GM23338 (cell line): ENCODE results near the gene SMIM12. TPM values are rescaled to one million over a fixed set of nuclear protein-coding genes. Genes with fewer than 3 reads are reported as not detected.

ENCODE experiments used
- ATAC-seq: fragments of 200-7000 bp; cut with Tn5 transposase; 3 replicates; pipeline ENCODE4 v1.9.1; 2020
- DNase-seq: peaks from one replicate; pipeline ENCODE4 v3.0.0-alpha.2; 2015; ENCODE audit warnings: low spot score
- H2AFZ ChIP-seq: fragments of 200-600 bp; sonication (generic); 2 replicates; pipeline ENCODE4 v1.8.0; 2016; ENCODE audit warnings: antibody characterized with exemption, mild to moderate bottlenecking, moderate library complexity
- H3F3A ChIP-seq: fragments of 200-600 bp; sonication (generic); replicated peaks from 2 replicates; pipeline ENCODE4 v1.8.0; 2017; ENCODE audit warnings: antibody characterized with exemption, mixed run types, low read depth
- H3K27ac ChIP-seq: fragments of 200-600 bp; sonication (generic); 2 replicates; pipeline ENCODE4 v1.6.1; 2016; ENCODE audit warnings: low read depth
- H3K27me3 ChIP-seq: fragments of 200-600 bp; sonication (generic); 2 replicates; pipeline ENCODE4 v1.8.0; 2016; ENCODE audit warnings: mild to moderate bottlenecking, mixed run types, moderate library complexity; ENCODE audit not compliant: insufficient read depth
- H3K36me3 ChIP-seq: fragments of 200-600 bp; sonication (generic); 2 replicates; pipeline ENCODE4 v1.8.0; 2016; ENCODE audit warnings: mild to moderate bottlenecking; ENCODE audit not compliant: insufficient read depth
- H3K4me1 ChIP-seq: fragments of 200-600 bp; sonication (generic); 2 replicates; pipeline ENCODE4 v1.8.0; 2016; ENCODE audit warnings: mild to moderate bottlenecking, moderate library complexity; ENCODE audit not compliant: insufficient read depth
- H3K4me2 ChIP-seq: fragments of 200-600 bp; sonication (generic); 2 replicates; pipeline ENCODE4 v1.7.1; 2017; ENCODE audit warnings: mixed run types
- H3K4me3 ChIP-seq: fragments of 200-600 bp; sonication (generic); 2 replicates; pipeline ENCODE4 v1.6.1; 2016; ENCODE audit warnings: mixed run types
- H3K79me2 ChIP-seq: fragments of 200-600 bp; sonication (generic); replicated peaks from 2 replicates; pipeline ENCODE4 v1.8.0; 2017; ENCODE audit warnings: mild to moderate bottlenecking; ENCODE audit not compliant: insufficient read depth
- H3K9me2 ChIP-seq: fragments of 200-600 bp; sonication (generic); 2 replicates; pipeline ENCODE4 v1.8.0; 2017; ENCODE audit not compliant: insufficient read depth
- H4K20me1 ChIP-seq: fragments of 200-600 bp; sonication (generic); replicated peaks from 2 replicates; pipeline ENCODE4 v1.8.0; 2017; ENCODE audit warnings: mild to moderate bottlenecking; ENCODE audit not compliant: insufficient read depth
- H3K27ac Mint-ChIP-seq: 2 replicates; pipeline ENCODE4 v1.8.0; 2020; ENCODE audit warnings: inconsistent platforms, mild to moderate bottlenecking, moderate library complexity, mixed read lengths
- H3K27me3 Mint-ChIP-seq: 3 replicates; pipeline ENCODE4 v1.8.0; 2022; ENCODE audit warnings: low read depth, mild to moderate bottlenecking, moderate library complexity, mixed read lengths, inconsistent platforms; ENCODE audit not compliant: insufficient read depth, poor library complexity
- H3K36me3 Mint-ChIP-seq: 3 replicates; pipeline ENCODE4 v1.8.0; 2021; ENCODE audit warnings: low read depth, mild to moderate bottlenecking, inconsistent platforms, moderate library complexity, mixed read lengths
- H3K4me1 Mint-ChIP-seq: 3 replicates; pipeline ENCODE4 v1.8.0; 2020; ENCODE audit warnings: mild to moderate bottlenecking, inconsistent platforms, mixed read lengths
- H3K4me3 Mint-ChIP-seq: 3 replicates; pipeline ENCODE4 v1.8.0; 2021; ENCODE audit warnings: moderate library complexity, mild to moderate bottlenecking, inconsistent platforms, mixed read lengths
- H3K9me3 Mint-ChIP-seq: 3 replicates; pipeline ENCODE4 v1.8.0; 2020; ENCODE audit warnings: moderate library complexity, mild to moderate bottlenecking, inconsistent platforms, mixed read lengths
- CREB1 ChIP-seq: fragments of 250-450 bp; sonication (Bioruptor Pico); IDR thresholded peaks from 2 replicates; pipeline ENCODE4 v1.5.0; 2020; ENCODE audit warnings: low read depth, mild to moderate bottlenecking, moderate library complexity
- EZH2 ChIP-seq: fragments of 200-600 bp; sonication (generic); IDR thresholded peaks from one replicate; pipeline ENCODE4 v1.8.0; 2017; ENCODE audit warnings: antibody characterized with exemption, mild to moderate bottlenecking, low read depth; ENCODE audit not compliant: unreplicated experiment
- EZH2phosphoT487 ChIP-seq: fragments of 200-600 bp; sonication (generic); IDR thresholded peaks from one replicate; pipeline ENCODE4 v1.8.1; 2018; ENCODE audit warnings: antibody characterized with exemption; ENCODE audit not compliant: unreplicated experiment
- JUNB ChIP-seq: IDR thresholded peaks from one replicate; pipeline ENCODE4 v1.6.1; 2016; ENCODE audit warnings: antibody characterized with exemption; ENCODE audit not compliant: unreplicated experiment
- NANOG ChIP-seq: IDR thresholded peaks from 2 replicates; pipeline ENCODE4 v1.6.1; 2016; ENCODE audit warnings: antibody characterized with exemption, borderline replicate concordance
- POLR2AphosphoS5 ChIP-seq: IDR thresholded peaks from 2 replicates; pipeline ENCODE4 v1.6.1; 2016; ENCODE audit warnings: antibody characterized with exemption, low read depth
- STAT1 ChIP-seq: IDR thresholded peaks from one replicate; pipeline ENCODE4 v1.6.1; 2016; ENCODE audit warnings: antibody characterized with exemption; ENCODE audit not compliant: unreplicated experiment
- ZNF114 ChIP-seq: fragments of 250-450 bp; sonication (Bioruptor Pico); IDR thresholded peaks from 2 replicates; pipeline ENCODE4 v1.5.0; 2020; ENCODE audit warnings: mild to moderate bottlenecking, moderate library complexity
- ZNF331 ChIP-seq: fragments of 250-450 bp; sonication (Bioruptor Pico); IDR thresholded peaks from 2 replicates; pipeline ENCODE4 v1.5.0; 2020; ENCODE audit warnings: low read depth, mild to moderate bottlenecking, moderate library complexity
- polyA plus RNA-seq: library from polyadenylated mRNA; unstranded; fragments of >200 nt; fragmentation: Nextera tagmentation; extraction: Ambion mirVana; gene quantifications from 2 replicates; pipeline ENCODE4 v1.2.1, GENCODE V29; 2016
- total RNA-seq: library from RNA; depleted of rRNA; stranded (reverse); fragments of >200 nt; shearing (Covaris generic); gene quantifications from 2 replicates; pipeline ENCODE4 v1.2.3, GENCODE V29; 2014
- TF ChIP-seq, protein P1 (sequence below): fragments of 250-450 bp; sonication (Bioruptor Pico); IDR thresholded peaks from 2 replicates; pipeline ENCODE4 v1.5.0; 2020; ENCODE audit warnings: mild to moderate bottlenecking, moderate library complexity
- TF ChIP-seq, protein P2 (sequence below), 2 experiments: fragments of 200-600 bp in 1 of 2; sonication (generic) in 1 of 2; conservative IDR thresholded peaks; 2 replicates each; pipeline versions ENCODE4 v1.5.1 to v1.6.1; 2016 to 2017; ENCODE audit warnings: antibody characterized with exemption in 2 of 2, low read depth in 2 of 2, mild to moderate bottlenecking in 2 of 2, moderate library complexity in 1 of 2
- TF ChIP-seq, protein P3 (sequence below): IDR thresholded peaks from one replicate; pipeline ENCODE4 v1.6.1; 2018; ENCODE audit warnings: antibody characterized with exemption; ENCODE audit not compliant: unreplicated experiment
- TF ChIP-seq, protein P4 (sequence below): IDR thresholded peaks from 2 replicates; pipeline ENCODE4 v1.6.1; 2016; ENCODE audit warnings: antibody characterized with exemption

The SMIM12 gene
- total and polyA plus RNA-seq, 2 experiments from 2014 or later: 22.7 to 25.3 TPM

DNA sequence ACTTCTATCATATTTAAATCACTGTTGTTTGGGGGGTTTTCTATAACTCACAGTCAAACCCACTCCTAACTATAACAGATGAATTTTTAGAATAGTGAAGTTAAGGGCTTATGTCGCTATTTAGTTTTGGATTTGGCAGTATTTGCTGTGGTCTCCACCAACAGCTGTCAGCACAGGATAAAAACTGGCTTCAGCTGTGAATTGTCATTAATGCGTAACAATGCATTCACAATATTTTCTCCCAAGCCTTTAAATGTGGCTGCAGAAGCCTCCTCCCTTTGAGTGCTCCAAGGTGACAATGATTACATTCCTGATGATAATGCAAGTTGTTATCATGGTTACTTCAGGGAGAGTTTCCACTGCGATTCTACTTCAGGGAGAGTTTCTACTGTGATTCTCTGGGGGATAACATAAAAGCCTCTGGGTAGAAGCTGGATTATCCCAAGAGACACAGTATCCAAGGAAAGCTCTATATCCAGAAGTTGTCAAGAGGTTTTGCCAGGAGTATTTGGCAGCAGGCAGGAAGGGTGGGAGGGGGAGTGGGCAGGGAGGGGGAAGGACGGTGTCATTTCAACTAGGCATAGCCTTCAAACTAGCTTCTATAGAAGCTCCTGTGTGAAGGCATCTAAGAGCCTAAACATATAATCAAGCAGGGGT lies 14.9 kb upstream of the SMIM12 start:
- no peaks in the 10 kb centered on the region for H3K27me3 ChIP-seq
- Mint-ChIP-seq H3K4me3 (no peak overlapping the region), H3K9me3 (no peaks in the 10 kb centered on the region)

More for the DNA sequence above, 14.9 kb upstream of the SMIM12 start:
- DNase-seq (no peak), ATAC-seq (no peak)
- H2AFZ ChIP-seq: no peak overlapping the region
- peaks cover 9% of the 10 kb centered on the region for H3K27me3 Mint-ChIP-seq
- no peaks in the 10 kb centered on the region for H3K36me3 Mint-ChIP-seq
- H3K79me2 ChIP-seq: 0 out of 2 replicates have a peak, but pooled peaks cover 3% of the 10 kb centered on the region
- peaks cover 4% of the 10 kb centered on the region; the same call in 1 of the 2 replicates for H3K4me1 ChIP-seq
- H3K4me3 ChIP-seq: no peak overlapping the region
- H3F3A ChIP-seq: no peaks in the 10 kb centered on the region
- no peaks in the 10 kb centered on the region for H3K36me3 ChIP-seq
- TF ChIP-seq STAT1 (no peak), POLR2AphosphoS5 (no peak), NANOG (no peak), CREB1 (CRISPR knock-in tag) (no peak), EZH2phosphoT487 (no peak), ZNF114 (CRISPR knock-in tag) (no peak), EZH2 (no peak), ZNF331 (CRISPR knock-in tag) (no peak), JUNB (no peak)
- TF ChIP-seq, protein P1, sequence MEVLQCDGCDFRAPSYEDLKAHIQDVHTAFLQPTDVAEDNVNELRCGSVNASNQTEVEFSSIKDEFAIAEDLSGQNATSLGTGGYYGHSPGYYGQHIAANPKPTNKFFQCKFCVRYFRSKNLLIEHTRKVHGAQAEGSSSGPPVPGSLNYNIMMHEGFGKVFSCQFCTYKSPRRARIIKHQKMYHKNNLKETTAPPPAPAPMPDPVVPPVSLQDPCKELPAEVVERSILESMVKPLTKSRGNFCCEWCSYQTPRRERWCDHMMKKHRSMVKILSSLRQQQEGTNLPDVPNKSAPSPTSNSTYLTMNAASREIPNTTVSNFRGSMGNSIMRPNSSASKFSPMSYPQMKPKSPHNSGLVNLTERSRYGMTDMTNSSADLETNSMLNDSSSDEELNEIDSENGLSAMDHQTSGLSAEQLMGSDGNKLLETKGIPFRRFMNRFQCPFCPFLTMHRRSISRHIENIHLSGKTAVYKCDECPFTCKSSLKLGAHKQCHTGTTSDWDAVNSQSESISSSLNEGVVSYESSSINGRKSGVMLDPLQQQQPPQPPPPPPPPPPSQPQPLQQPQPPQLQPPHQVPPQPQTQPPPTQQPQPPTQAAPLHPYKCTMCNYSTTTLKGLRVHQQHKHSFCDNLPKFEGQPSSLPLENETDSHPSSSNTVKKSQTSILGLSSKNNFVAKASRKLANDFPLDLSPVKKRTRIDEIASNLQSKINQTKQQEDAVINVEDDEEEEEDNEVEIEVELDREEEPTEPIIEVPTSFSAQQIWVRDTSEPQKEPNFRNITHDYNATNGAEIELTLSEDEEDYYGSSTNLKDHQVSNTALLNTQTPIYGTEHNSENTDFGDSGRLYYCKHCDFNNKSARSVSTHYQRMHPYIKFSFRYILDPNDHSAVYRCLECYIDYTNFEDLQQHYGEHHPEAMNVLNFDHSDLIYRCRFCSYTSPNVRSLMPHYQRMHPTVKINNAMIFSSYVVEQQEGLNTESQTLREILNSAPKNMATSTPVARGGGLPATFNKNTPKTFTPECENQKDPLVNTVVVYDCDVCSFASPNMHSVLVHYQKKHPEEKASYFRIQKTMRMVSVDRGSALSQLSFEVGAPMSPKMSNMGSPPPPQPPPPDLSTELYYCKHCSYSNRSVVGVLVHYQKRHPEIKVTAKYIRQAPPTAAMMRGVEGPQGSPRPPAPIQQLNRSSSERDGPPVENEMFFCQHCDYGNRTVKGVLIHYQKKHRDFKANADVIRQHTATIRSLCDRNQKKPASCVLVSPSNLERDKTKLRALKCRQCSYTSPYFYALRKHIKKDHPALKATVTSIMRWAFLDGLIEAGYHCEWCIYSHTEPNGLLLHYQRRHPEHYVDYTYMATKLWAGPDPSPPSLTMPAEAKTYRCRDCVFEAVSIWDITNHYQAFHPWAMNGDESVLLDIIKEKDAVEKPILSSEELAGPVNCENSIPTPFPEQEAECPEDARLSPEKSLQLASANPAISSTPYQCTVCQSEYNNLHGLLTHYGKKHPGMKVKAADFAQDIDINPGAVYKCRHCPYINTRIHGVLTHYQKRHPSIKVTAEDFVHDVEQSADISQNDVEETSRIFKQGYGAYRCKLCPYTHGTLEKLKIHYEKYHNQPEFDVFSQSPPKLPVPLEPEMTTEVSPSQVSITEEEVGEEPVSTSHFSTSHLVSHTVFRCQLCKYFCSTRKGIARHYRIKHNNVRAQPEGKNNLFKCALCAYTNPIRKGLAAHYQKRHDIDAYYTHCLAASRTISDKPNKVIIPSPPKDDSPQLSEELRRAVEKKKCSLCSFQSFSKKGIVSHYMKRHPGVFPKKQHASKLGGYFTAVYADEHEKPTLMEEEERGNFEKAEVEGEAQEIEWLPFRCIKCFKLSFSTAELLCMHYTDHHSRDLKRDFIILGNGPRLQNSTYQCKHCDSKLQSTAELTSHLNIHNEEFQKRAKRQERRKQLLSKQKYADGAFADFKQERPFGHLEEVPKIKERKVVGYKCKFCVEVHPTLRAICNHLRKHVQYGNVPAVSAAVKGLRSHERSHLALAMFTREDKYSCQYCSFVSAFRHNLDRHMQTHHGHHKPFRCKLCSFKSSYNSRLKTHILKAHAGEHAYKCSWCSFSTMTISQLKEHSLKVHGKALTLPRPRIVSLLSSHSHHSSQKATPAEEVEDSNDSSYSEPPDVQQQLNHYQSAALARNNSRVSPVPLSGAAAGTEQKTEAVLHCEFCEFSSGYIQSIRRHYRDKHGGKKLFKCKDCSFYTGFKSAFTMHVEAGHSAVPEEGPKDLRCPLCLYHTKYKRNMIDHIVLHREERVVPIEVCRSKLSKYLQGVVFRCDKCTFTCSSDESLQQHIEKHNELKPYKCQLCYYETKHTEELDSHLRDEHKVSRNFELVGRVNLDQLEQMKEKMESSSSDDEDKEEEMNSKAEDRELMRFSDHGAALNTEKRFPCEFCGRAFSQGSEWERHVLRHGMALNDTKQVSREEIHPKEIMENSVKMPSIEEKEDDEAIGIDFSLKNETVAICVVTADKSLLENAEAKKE (CRISPR knock-in tag): no peak
- TF ChIP-seq, protein P2, sequence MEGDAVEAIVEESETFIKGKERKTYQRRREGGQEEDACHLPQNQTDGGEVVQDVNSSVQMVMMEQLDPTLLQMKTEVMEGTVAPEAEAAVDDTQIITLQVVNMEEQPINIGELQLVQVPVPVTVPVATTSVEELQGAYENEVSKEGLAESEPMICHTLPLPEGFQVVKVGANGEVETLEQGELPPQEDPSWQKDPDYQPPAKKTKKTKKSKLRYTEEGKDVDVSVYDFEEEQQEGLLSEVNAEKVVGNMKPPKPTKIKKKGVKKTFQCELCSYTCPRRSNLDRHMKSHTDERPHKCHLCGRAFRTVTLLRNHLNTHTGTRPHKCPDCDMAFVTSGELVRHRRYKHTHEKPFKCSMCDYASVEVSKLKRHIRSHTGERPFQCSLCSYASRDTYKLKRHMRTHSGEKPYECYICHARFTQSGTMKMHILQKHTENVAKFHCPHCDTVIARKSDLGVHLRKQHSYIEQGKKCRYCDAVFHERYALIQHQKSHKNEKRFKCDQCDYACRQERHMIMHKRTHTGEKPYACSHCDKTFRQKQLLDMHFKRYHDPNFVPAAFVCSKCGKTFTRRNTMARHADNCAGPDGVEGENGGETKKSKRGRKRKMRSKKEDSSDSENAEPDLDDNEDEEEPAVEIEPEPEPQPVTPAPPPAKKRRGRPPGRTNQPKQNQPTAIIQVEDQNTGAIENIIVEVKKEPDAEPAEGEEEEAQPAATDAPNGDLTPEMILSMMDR (conservative IDR thresholded peaks at IDR 0.05; ENCODE audit: low read depth in 2 of 2): no peak
- TF ChIP-seq, protein P3, sequence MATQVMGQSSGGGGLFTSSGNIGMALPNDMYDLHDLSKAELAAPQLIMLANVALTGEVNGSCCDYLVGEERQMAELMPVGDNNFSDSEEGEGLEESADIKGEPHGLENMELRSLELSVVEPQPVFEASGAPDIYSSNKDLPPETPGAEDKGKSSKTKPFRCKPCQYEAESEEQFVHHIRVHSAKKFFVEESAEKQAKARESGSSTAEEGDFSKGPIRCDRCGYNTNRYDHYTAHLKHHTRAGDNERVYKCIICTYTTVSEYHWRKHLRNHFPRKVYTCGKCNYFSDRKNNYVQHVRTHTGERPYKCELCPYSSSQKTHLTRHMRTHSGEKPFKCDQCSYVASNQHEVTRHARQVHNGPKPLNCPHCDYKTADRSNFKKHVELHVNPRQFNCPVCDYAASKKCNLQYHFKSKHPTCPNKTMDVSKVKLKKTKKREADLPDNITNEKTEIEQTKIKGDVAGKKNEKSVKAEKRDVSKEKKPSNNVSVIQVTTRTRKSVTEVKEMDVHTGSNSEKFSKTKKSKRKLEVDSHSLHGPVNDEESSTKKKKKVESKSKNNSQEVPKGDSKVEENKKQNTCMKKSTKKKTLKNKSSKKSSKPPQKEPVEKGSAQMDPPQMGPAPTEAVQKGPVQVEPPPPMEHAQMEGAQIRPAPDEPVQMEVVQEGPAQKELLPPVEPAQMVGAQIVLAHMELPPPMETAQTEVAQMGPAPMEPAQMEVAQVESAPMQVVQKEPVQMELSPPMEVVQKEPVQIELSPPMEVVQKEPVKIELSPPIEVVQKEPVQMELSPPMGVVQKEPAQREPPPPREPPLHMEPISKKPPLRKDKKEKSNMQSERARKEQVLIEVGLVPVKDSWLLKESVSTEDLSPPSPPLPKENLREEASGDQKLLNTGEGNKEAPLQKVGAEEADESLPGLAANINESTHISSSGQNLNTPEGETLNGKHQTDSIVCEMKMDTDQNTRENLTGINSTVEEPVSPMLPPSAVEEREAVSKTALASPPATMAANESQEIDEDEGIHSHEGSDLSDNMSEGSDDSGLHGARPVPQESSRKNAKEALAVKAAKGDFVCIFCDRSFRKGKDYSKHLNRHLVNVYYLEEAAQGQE: no peak
- TF ChIP-seq, protein P4, sequence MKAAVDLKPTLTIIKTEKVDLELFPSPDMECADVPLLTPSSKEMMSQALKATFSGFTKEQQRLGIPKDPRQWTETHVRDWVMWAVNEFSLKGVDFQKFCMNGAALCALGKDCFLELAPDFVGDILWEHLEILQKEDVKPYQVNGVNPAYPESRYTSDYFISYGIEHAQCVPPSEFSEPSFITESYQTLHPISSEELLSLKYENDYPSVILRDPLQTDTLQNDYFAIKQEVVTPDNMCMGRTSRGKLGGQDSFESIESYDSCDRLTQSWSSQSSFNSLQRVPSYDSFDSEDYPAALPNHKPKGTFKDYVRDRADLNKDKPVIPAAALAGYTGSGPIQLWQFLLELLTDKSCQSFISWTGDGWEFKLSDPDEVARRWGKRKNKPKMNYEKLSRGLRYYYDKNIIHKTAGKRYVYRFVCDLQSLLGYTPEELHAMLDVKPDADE: no peak
- H3K4me1 Mint-ChIP-seq: peaks cover 6% of the 10 kb centered on the region
- H3K4me2 ChIP-seq: no peak overlapping the region
- H3K27ac Mint-ChIP-seq: no peak overlapping the region
- no peaks in the 10 kb centered on the region for H3K9me2 ChIP-seq
- peaks cover 4% of the 10 kb centered on the region; the same call in 1 of the 2 replicates for H4K20me1 ChIP-seq
- no peak overlapping the region for H3K27ac ChIP-seq
